Daoy (cell line): ENCODE data around the gene NPAS2. TPM values are rescaled to one million over a fixed set of nuclear protein-coding genes. Genes with fewer than 3 reads are reported as not detected.

Experiments
- DNase-seq: peaks from one replicate; pipeline ENCODE4 v3.0.0-alpha.2; 2015; ENCODE audit warnings: low read depth
- total RNA-seq: library from RNA; depleted of rRNA; stranded (reverse); fragments of >200 nt; shearing (Covaris generic); gene quantifications from 2 replicates; pipeline ENCODE4 v1.2.3, GENCODE V29; 2014

The NPAS2 gene
- total RNA-seq, 1 experiment from 2014 or later = 11.4 TPM

DNA sequence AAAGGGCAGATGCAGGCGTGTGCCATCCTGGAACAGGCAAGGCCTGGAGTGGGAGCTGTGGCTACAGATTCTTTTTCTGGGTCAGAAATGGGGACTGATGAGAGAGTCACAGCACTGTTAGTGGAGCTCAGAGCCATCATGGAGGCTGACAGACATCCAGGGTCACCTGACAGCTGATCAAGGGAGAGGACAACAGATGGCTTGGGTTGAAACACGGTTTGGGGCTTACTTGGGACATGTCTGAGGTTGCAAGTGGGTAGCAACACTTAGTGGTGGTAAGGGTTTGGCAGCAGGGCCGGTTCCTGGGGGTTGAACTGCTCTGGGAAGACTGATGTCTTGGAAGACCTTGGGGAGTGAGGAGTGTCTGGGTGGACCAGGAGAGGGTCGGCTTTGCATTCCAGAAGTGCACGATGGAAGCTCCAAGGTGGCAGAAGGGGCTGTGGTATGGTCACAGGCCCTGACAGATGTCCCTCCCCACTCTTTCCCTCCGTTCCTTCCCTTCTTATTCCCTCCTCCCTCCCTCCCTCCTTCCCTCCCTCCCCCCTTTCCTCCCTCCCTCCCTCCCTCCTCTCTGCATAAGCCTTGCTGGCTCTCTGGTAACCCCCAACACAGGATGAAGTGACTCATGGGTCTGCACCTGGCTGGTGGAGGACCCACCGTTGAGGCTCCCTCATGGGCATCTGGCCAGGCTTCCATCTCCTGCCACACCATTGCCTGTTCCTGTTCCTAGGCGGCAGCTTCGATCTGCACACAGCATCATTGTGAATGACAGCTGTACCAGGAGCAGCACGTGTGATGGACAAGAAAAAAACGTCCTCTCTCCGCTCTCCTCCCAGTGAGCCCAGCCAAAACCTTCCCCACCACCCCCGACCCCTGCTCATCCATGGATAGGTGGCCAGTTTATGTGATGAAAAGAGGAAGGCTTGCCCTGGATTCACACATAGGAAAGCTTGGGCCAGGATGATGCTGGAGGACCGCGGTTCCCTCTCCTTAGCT lies 118.4 kb downstream of the NPAS2 start:
- DNase-seq = no peak

DNA sequence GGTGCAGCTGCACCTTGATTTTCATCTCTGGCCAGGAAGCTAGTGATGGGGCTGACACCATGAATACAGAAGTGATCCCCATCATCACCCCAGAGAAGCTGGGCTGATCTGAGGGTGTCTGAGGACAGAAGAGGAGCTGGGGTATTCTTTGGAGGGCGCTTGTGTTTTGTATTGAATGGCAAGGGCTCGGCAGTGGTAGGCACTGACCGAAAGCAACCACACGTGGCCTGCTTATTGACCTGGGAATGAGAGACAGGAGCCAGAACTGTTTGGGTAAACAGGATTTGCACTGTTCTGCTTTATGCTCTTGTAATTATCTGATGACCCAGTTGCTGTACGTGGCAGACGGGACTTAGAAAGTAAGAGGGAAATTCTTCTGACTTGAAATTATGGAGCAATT lies 119.5 kb downstream of the NPAS2 start:
- no peak for DNase-seq

DNA sequence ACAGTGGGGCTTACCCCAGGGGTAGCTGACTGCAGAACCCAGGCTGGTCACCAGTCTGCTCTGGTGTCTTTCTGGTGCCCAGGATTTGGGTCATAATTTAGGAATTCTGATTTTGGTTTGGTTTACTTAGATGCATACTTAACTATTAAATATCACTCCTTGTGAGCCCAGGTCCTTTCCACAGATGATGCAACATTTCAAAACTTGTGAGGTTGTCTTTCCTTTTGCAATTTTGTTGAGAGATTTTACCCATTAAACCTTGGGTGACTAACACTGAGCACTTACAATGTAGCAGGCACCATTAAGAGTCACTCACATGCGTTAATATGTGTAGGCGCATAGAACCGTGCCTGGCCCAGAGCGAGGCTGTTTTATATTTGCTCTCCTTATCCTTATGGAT lies 120.3 kb downstream of the NPAS2 start:
- DNase-seq = no peak

DNA sequence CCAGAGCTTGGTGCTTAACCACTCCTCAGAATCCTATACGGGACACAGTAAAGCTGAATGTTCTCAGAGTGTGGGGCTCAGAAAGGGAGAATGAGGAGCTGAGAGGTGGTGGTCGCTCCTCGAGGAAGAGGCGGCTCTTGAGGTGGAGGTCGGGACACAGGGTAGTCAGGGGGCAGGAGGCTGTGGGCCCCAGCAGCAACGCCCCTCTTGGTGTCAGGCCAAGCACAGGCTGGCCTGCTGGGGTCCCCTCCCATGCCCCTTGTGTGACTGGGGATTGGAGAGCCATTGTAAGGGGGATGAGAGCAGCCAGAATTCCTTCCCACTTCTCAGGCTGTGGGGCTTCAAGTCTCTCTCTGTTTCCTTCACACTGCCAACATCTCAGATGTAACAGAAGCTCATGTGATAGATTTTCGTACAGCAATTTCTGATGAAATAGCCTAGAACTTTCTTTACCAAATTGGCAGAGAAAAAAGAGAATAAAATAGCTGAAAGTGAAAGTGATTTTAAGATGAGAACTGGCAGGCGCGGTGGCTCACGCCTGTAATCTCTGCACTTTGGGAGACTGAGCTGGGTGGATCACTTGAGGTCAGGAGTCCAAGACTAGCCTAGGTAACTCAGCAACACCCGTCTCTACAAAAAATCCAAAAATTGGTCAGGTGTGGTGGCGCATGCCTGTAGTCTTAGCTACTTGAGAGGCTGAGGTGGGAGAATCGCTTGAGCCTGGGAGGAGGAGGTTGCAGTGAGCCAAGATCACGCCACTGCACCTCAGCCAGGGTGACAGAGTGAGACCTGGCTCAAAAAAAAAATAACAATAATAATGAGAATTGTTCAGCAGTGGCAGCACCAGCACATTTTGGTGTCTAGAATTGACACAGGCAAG lies 121.1 kb downstream of the NPAS2 start:
- no peak for DNase-seq

DNA sequence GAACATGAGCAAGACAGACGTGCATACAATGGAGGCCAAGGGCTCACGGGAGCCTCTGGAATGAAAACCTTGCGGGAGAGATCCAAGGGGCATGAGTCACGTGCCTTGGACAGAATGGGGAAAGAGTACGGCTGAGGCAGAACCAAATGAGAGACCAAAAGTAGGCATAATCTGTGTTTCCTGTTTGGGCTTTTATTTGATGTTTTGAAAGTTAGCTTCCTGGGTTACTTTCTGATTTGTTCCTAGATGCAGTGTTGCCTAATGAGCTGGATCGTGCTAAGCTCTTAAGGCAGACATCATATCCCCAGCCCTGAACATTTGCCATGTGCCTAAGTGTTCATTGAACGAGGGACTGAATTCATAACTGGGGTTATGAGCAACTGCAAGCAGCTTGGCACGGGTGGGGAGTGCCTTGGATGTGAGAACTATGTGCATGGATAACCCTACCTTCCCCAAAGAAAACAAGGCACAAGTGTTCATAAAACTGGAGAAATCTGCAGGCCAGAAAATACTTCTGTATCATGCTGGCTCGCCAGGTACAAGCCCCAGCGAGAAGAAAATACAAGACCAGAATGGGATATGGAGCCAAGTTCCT lies 121.8 kb downstream of the NPAS2 start:
- DNase-seq = peak; percentile 26

DNA sequence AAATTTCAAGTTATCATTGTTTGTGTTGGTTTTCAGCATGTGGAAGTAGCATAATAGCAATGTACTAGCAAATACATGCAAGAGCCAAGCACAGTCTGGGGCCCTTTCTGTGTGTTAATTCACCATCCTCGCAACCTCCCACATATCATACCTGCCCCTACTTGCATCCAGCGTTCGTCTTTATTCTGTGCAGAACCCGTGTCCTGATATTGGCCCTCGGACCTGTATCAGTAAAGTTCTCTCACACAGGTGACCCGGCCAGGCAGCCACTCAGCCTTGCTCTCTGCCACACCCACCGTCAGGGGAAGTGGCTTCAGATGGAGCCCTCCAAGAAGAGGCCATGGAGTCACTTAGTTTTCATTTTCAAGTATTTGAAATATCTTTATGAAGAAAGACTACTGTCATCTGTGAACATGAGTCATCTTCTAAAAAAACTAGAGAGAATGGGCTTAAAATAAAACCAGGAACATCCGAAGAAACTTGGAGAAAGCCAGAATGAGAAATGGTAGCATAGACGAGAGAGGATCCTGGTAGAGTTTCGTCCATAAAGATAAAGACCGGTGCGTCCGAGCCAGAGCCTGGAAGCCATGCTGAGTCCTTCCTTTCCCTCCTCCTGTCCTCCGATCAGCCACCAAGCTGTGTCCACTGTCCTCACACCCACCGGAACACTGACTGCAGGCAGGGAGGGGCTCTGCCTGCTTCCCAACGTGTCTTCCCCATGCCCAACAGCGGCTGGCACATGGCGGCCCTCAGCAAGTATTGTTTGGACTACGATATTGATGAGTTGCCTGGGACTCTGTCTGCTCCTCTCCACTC lies 124.9 kb downstream of the NPAS2 start:
- DNase-seq = no peak

DNA sequence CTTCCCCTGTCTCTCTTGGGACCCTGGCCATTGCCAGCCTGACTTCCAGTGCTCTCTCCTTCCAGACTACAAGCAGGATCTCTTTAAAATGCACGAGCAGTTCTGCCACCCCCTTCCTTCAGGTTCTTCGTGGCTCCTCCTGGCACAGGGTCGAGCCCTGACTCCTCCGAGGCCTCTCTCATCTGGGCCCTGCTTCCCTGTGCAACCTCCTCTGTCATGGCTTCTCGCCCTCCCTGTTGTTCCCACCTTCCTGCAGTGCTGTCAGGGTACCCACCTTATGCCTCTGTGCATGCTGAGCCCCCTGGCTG lies 125.4 kb downstream of the NPAS2 start:
- no peak for DNase-seq

DNA sequence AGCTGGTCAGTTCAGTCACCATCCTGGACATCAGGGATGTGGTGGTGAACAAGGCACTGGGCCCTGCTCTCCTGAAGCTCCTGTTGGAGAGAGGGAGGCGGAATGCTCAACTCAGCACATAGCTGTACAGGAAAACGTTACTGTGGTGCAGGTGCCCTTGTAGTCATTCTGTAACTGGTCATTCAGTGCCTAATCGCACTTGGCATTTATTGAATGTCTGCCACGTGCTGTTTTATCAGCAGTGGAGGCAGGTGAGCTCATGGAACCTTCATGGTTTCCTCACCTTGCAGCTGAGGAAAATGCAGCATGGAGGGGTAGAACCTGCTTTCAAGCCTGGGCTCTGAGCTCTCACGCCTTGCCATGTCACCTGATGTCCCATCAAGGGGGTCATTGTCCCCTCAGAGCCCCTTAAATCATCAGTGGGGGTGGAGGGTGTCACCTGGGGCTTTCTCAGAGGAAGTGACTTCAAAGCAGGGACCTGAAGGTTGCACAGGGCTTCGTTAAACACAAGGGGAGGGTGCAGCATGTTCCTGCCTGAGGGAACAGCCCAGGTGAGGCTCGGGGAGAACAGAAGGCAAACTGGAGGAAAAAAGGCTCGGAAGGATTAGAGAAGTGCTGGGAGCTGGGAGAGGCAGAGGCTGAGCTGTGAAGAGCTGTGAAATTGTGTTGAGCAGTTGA lies 126.1 kb downstream of the NPAS2 start:
- DNase-seq = no peak

DNA sequence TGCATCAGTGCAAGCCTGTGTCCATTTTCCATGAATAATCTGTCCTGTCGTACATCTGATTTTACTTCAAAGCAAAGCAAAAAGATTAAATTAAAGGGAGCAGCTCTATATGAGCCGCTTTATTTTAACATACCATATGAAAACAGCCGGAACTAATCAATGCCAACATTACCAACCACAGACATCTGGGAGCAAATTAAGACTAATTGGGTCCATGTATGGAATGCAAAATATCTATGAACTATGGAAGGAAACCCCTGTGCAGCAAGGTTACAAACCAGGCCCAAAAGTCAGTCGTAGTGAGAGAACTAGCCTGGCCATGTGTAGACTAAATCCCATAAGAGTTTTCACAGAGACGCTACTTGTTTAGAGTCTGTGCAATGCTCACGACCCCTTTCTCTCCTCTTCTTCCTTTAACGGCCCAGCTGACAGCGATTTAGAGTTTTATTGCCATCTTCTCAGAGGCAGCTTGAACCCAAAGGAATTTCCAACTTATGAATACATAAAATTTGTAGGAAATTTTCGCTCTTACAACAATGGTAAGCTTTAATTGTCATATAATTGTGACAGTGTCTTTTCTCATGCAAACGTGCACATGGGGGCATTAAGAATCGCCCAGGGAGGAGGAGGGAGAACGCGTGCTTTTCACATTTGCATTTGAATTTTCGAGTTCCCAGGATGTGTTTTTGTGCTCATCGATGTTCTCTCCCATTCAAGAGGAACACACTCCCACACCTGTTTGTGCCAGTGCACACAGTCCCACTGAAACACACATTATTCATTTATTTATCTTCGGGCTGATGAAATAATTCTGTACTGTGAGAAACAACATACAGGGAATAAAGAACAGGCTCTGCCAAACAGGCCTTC lies 129.2 kb downstream of the NPAS2 start:
- no peak for DNase-seq

DNA sequence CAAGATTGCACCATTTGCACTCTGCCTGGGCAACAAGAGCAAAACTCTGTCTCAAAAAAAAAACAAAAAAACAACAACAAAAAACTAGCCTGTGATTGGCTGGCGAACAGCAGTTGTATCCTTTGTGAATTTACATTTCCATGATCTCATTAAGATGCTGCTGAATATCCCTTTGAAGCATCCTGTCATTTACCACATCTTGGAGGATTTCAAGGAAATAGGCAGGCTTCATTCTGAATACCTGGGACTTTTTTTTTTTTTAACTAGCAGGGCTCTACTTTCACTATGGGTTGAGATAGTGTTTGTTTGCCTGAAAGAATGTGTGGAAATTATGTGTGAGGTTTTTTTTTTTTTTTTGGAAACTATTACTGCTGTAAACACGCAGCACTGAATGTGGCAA lies 132.6 kb downstream of the NPAS2 start:
- no peak for DNase-seq

DNA sequence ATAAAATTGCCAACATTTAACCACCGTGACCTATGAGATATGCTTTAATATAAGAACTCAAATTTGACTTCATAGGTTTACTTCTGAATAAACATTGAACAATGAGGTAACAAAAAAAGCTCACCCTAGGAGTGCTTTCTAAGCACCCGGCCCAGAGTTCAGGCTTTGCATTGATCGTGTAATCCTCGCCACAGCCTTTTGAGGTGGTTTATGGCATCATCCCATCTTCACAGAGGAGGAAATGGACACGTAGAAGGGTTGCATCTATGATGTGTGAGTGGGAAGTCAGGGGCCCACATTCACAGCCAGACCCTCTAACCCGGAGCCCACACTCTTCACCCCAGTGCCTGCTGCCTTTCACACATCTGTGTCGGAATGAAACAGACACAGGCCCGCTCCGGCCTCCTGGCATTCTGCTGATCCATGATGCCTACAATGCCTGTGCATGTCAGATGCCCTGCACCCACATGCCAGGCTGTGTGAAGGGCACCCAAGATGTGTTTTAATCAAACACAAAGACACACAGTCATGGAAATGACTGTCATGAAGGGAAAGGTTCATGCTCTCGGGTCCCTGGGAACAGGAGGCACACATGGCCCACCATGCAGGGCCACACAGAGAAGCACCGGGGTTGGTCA lies 133.6 kb downstream of the NPAS2 start:
- no peak for DNase-seq

DNA sequence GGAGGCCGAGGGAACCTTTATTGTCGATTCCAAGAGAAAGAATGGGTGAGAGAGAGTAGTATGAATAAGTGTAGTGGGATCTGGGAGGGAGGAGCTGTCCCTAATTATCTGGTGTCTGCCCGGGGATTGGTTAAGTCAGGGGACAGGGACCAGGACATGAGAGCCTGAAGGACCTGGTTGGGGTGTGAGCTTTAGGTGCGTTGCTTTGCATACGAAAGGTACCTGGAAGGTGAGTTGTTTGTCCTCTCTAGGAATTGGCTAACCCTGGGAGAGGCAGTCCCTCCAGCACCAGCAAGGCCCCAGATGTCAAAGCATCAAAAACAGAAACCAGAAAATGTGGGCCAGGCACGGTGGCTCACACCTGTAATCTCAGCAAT lies 134.1 kb downstream of the NPAS2 start:
- DNase-seq = no peak

DNA sequence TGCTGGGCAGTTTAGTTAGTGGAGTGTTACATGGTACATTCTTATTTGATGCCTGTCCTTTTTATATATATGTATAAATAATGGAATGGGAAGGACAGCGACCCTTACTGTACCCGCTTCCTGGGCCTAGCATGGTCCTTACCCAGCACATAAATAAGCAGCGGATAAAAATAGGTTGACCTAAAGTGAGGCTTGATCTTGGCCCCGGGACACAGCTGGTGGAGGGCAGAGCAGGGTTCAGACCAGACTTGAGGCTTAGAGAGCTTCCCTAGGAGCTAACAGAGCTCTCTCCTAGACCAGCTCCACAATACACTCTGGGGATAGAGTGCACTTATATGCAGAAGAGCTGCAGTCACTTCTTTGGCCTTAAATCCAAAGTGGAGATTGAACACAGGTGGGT lies 135.3 kb downstream of the NPAS2 start:
- no peak for DNase-seq

DNA sequence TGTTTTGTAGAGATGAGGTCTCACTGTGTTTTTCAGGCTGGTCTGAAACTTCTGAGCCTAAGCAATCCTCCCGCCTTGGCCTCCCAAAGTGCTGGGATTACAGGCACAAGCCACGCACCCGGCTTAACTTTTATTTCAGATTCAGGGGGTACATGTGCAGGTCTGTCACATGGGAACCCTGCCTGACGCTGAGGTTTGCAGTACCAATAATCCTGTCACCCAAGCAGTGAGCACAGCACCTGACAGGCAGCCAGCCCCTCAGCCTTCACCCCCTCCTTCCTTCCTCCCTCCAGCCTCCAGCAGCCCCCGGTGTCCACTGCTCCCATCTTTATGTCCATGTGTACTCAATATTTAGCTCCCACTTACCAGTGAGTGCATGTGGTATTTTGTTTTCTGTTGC lies 136.1 kb downstream of the NPAS2 start:
- no peak for DNase-seq

DNA sequence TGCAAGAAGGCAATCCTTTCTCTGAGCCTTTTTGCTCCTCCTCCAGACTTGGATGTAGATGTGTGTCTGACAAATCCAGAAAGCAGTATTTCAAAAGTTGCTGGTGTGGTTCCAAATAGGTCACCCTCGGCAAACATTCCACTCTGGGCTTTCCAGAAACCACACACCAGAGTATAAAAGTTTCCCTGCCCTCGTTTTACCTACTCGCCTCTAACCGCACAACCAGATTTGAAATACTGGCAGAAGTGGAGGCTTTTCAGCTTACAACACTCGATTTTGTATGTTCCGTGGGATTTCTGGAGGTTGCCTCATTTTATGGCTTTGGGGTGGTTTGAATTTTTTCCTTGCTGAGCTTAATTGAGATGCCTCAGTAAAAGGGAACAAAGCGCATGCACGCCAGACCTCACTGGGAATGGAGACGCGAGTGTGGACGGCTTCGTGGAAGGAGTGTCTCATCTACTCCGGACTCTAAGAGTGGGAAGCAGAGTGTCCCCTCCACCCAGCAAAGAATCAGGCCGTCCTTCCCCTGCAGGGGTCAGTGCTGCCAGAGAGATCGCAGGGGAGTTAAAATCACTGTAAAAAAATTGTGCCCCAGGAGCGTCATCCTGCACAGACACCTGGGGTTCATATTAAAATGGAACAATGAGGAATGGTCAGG lies 138.2 kb downstream of the NPAS2 start:
- DNase-seq = peak; percentile 80

DNA sequence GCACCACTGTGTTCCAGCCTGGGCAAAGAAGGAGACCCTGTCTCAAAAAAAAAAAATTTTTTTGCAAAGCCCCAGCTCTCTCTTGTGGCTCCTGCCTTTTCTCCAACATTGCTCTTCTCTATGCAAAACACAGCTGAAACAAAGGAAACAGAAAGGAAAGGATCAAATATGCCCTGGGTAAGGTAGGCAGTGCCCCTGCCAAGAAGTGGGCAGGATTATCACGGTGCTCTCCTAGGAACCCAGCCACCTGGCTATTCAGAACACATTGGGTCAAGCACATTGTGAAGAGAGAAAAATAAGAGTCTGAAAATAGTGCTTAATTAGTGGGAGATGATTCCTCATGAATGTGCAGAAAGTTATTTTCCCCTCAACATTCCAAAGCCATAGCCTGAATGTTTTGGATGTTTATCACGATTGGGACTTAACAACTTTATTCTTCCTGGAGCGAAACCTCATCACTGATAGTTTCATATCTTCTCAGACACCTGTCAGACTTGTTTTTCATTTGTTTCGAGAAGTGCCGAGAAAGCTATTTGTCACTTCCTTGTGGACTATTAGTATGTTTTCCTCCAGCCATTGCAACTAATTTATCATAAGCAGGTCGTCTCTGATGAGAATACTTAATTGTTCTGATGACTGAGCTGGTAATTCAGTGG lies 139.4 kb downstream of the NPAS2 start:
- DNase-seq = no peak

DNA sequence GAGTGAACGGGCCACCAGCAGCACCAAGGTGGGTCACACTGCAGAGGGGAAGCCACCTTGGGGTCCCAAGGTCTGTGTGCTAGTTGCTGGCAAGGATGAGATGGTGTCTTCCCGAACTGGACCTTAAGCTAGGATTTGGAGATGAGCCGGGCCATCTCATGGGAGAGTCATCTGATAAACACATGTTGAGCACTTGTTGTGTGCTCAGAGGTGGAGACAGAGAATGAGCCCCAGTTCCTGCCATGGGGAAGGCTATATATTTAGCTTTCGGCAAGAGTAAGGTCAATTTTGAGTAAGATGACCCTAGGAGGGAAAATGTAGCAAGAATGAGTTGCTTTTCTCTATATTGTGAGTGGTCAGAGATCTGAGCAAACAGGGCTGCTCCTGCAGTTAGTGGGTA lies 140.7 kb downstream of the NPAS2 start:
- DNase-seq = no peak

DNA sequence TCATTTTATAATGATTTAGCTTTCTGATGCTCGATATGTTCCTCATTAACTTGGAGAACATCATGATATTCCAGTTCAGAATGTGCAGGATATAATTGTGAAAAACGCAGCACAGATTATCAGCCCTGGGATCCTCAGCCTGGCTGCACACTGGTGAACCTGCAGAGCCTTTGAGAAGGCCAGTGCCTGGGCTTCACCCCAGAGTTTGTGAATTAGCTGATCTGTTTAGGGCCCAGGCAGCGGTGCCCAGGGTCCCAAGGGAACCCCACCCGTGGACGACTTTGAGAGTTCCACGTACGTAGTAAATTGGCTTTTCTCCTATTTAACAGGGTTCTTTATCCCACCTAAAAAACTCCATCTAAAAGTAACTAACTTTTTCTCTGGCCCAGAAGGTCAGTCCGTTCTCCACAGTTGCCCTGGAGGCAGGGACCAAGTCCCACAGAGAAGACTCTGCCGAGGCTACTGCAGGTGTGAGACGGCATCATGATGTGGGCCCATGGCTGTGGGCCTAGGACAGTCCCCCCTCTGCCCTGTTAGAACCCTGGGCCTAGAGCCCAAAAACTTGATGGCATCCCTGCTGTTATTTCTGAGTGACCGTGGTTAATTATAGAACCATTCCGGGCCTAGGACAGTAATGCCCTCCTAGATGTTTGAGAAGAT lies 142.6 kb downstream of the NPAS2 start:
- DNase-seq = no peak
